Testis (tissue), 2 donors: ENCODE data around the gene FOXK2.

Experiments
- POLR2A ChIP-seq: fragments of 450-650 bp; IDR thresholded peaks from one replicate; pipeline ENCODE4 v1.6.1; 2017; ENCODE audit warnings: antibody characterized with exemption, mild to moderate bottlenecking, moderate library complexity
- TF ChIP-seq, protein P1 (sequence below), 3 experiments: fragments of 450-650 bp in 2 of 3; fragments of 200-600 bp in 1 of 3; sonication (generic) in 1 of 3; IDR thresholded peaks; one replicate each; pipeline ENCODE4 v1.5.1; 2016 to 2019; ENCODE audit warnings: antibody characterized with exemption in 3 of 3, mild to moderate bottlenecking in 2 of 3, moderate library complexity in 1 of 3

DNA sequence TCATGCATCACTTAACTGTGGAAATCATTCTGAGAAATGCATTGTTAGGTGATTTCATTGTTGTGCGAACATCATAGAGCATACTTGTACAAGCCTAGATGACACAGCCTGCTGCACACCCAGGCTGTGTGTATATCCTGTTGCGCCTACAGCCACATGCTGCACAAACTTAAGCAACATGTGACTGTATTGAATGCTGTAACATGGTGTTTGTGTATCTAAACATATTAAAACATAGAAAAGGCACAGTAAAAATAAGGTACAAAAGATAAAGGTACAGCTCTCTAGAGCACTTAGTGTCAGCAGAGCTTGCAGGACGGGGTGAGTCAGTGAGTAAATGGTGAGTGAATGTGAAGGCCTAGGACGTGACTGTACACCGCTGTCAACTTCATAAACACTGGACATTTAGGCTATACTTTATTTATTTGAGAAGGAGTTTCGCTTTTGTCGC lies 11.9 kb downstream of the FOXK2 start:
- TF ChIP-seq, protein P1, sequence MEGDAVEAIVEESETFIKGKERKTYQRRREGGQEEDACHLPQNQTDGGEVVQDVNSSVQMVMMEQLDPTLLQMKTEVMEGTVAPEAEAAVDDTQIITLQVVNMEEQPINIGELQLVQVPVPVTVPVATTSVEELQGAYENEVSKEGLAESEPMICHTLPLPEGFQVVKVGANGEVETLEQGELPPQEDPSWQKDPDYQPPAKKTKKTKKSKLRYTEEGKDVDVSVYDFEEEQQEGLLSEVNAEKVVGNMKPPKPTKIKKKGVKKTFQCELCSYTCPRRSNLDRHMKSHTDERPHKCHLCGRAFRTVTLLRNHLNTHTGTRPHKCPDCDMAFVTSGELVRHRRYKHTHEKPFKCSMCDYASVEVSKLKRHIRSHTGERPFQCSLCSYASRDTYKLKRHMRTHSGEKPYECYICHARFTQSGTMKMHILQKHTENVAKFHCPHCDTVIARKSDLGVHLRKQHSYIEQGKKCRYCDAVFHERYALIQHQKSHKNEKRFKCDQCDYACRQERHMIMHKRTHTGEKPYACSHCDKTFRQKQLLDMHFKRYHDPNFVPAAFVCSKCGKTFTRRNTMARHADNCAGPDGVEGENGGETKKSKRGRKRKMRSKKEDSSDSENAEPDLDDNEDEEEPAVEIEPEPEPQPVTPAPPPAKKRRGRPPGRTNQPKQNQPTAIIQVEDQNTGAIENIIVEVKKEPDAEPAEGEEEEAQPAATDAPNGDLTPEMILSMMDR (IDR thresholded peaks at IDR 0.05), result no peak
- no peak for TF ChIP-seq POLR2A
